Measurements from ENCODE around the gene LRP5. TPM values are rescaled to one million over a fixed set of nuclear protein-coding genes. Genes with fewer than 3 reads are reported as not detected.

LRP5 gene
- total RNA-seq, 1 donor from 2014 or later, result 162 TPM

- Mint-ChIP-seq H3K4me3 (ENCODE audit: unreplicated experiment) (no peak overlapping the region), H3K27ac (ENCODE audit: unreplicated experiment) (no peak overlapping the region), H3K4me1 (ENCODE audit: unreplicated experiment) (peaks cover 33% of the 10 kb centered on the region), H3K36me3 (ENCODE audit: unreplicated experiment) (no peaks in the 10 kb centered on the region), H3K9me3 (ENCODE audit: unreplicated experiment) (no peaks in the 10 kb centered on the region), H3K27me3 (ENCODE audit: unreplicated experiment) (no peaks in the 10 kb centered on the region)
- no peak for DNase-seq (ENCODE audit: extremely low spot score, unreplicated experiment)
- TF ChIP-seq CTCF (IDR thresholded peaks at IDR 0.05), result no peak
Measured at GRCh38 chr11:68303083-68303482, 9.3 kb upstream of the LRP5 start.

- TF ChIP-seq CTCF (IDR thresholded peaks at IDR 0.05), result no peak
- DNase-seq (ENCODE audit: extremely low spot score, unreplicated experiment), result no peak
- Mint-ChIP-seq H3K27ac (ENCODE audit: unreplicated experiment) (no peak overlapping the region), H3K36me3 (ENCODE audit: unreplicated experiment) (no peaks in the 10 kb centered on the region), H3K9me3 (ENCODE audit: unreplicated experiment) (no peaks in the 10 kb centered on the region), H3K27me3 (ENCODE audit: unreplicated experiment) (no peaks in the 10 kb centered on the region), H3K4me1 (ENCODE audit: unreplicated experiment) (peaks cover 22% of the 10 kb centered on the region), H3K4me3 (ENCODE audit: unreplicated experiment) (no peak overlapping the region)
Measured at GRCh38 chr11:68303982-68304780, 8.2 kb upstream of the LRP5 start.

GRCh38 chr11:68306636-68307035 lies 5.8 kb upstream of the LRP5 start:
- peaks cover 35% of the 10 kb centered on the region for H3K4me1 Mint-ChIP-seq (ENCODE audit: unreplicated experiment)
- H3K27me3 Mint-ChIP-seq (ENCODE audit: unreplicated experiment), result no peaks in the 10 kb centered on the region
- H3K36me3 Mint-ChIP-seq (ENCODE audit: unreplicated experiment), result no peaks in the 10 kb centered on the region
- DNase-seq (ENCODE audit: extremely low spot score, unreplicated experiment), result no peak
- H3K9me3 Mint-ChIP-seq (ENCODE audit: unreplicated experiment), result no peaks in the 10 kb centered on the region
- H3K4me3 Mint-ChIP-seq (ENCODE audit: unreplicated experiment), result no peak overlapping the region
- no peak for TF ChIP-seq CTCF (IDR thresholded peaks at IDR 0.05)
- H3K27ac Mint-ChIP-seq (ENCODE audit: unreplicated experiment), result peak overlapping the region; percentile 52

- no peaks in the 10 kb centered on the region for H3K9me3 Mint-ChIP-seq (ENCODE audit: unreplicated experiment)
Measured at GRCh38 chr11:68308068-68308467, 4.3 kb upstream of the LRP5 start.

More at GRCh38 chr11:68308068-68308467, 4.3 kb upstream of the LRP5 start:
- no peak for DNase-seq (ENCODE audit: extremely low spot score, unreplicated experiment)
- H3K36me3 Mint-ChIP-seq (ENCODE audit: unreplicated experiment), result no peaks in the 10 kb centered on the region
- TF ChIP-seq CTCF (IDR thresholded peaks at IDR 0.05), result no peak
- no peak overlapping the region for H3K27ac Mint-ChIP-seq (ENCODE audit: unreplicated experiment)
- H3K27me3 Mint-ChIP-seq (ENCODE audit: unreplicated experiment), result no peaks in the 10 kb centered on the region
- H3K4me3 Mint-ChIP-seq (ENCODE audit: unreplicated experiment), result no peak overlapping the region
- peaks cover 29% of the 10 kb centered on the region for H3K4me1 Mint-ChIP-seq (ENCODE audit: unreplicated experiment)

Data from osteocyte (in vitro differentiated cells).